ENCODE data around the gene KDM5D.

The KDM5D gene

GRCh38 chrY:19744381-19745378 lies at the start of gene KDM5D:
Gene KDM5D, minus strand, starts transcription at chrY:19744726. Its CDS starts 192 bp downstream, at chrY:19744534.
- Histone ChIP-seq H3K36me3 (ENCODE audit: control insufficient read depth, insufficient read depth, low read length) (no peaks in the 10 kb centered on the region), H3K4me1 (ENCODE audit: control insufficient read depth, insufficient read depth, low read length) (no peaks in the 10 kb centered on the region), H3K27ac (ENCODE audit: low read length) (no peak within 1 kb of the TSS), H3K9me3 (ENCODE audit: control insufficient read depth, insufficient read depth, low read length) (no peaks in the 10 kb centered on the region), H3K27me3 (ENCODE audit: control insufficient read depth, insufficient read depth, low read length) (no peaks in the 10 kb centered on the region), H3K4me3 (ENCODE audit: low read length) (peak within 1 kb of the TSS; percentile 62; the same call in 1 of the 2 replicates)
- peak; percentile 25 for DNase-seq (ENCODE audit: low read depth, low spot score)
- WGBS (ENCODE audit: insufficient coverage, insufficient read length): no CpG with 5 or more reads among the region's 52 CpGs

- Histone ChIP-seq H3K27ac (ENCODE audit: low read length) (no peak overlapping the region), H3K36me3 (ENCODE audit: control insufficient read depth, insufficient read depth, low read length) (no peaks in the 10 kb centered on the region), H3K4me3 (ENCODE audit: low read length) (no peak overlapping the region), H3K9me3 (ENCODE audit: control insufficient read depth, insufficient read depth, low read length) (no peaks in the 10 kb centered on the region), H3K27me3 (ENCODE audit: control insufficient read depth, insufficient read depth, low read length) (no peaks in the 10 kb centered on the region), H3K4me1 (ENCODE audit: control insufficient read depth, insufficient read depth, low read length) (no peaks in the 10 kb centered on the region)
- WGBS (ENCODE audit: insufficient coverage, insufficient read length): no CpG with 5 or more reads among the region's 3 CpGs
- DNase-seq (ENCODE audit: low read depth, low spot score): no peak
Observed at GRCh38 chrY:19768375-19768774, 23.8 kb upstream of the KDM5D start.

- H3K27ac ChIP-seq (ENCODE audit: low read length): no peak overlapping the region
Observed at GRCh38 chrY:19743331-19743730, 1.2 kb downstream of the KDM5D start.

GRCh38 chrY:19742153-19742552 lies 2.4 kb downstream of the KDM5D start:
- Histone ChIP-seq H3K9me3 (ENCODE audit: control insufficient read depth, insufficient read depth, low read length) (no peaks in the 10 kb centered on the region), H3K27me3 (ENCODE audit: control insufficient read depth, insufficient read depth, low read length) (no peaks in the 10 kb centered on the region), H3K36me3 (ENCODE audit: control insufficient read depth, insufficient read depth, low read length) (no peaks in the 10 kb centered on the region), H3K4me3 (ENCODE audit: low read length) (no peak overlapping the region), H3K4me1 (ENCODE audit: control insufficient read depth, insufficient read depth, low read length) (no peaks in the 10 kb centered on the region), H3K27ac (ENCODE audit: low read length) (no peak overlapping the region)
- no peak for DNase-seq (ENCODE audit: low read depth, low spot score)

More at GRCh38 chrY:19743331-19743730, 1.2 kb downstream of the KDM5D start:
- Histone ChIP-seq H3K36me3 (ENCODE audit: control insufficient read depth, insufficient read depth, low read length) (no peaks in the 10 kb centered on the region), H3K4me1 (ENCODE audit: control insufficient read depth, insufficient read depth, low read length) (no peaks in the 10 kb centered on the region), H3K4me3 (ENCODE audit: low read length) (no peak overlapping the region), H3K9me3 (ENCODE audit: control insufficient read depth, insufficient read depth, low read length) (no peaks in the 10 kb centered on the region), H3K27me3 (ENCODE audit: control insufficient read depth, insufficient read depth, low read length) (no peaks in the 10 kb centered on the region)
- no peak for DNase-seq (ENCODE audit: low read depth, low spot score)
- no CpG with 5 or more reads among the region's 8 CpGs for WGBS (ENCODE audit: insufficient coverage, insufficient read length)

DNA sequence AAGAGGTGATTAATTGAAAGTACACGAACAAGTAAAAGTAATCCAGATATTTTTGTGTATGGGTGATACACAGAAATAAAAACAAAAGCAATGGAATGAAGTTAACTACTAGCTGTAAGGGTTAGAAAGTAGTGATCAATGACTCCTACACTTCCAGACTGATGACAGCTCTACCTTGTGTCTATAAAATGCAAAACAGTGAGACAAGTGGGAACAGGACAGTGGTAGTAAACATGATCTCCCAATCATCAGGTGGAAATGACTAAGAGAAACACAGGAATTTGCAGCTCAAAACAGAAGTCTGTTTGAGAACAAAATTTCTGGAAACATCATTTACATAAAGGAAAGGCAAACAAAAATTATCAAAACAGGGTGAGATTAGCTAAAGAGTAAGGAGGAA lies 10.1 kb downstream of the KDM5D start:
- Histone ChIP-seq H3K36me3 (ENCODE audit: control insufficient read depth, insufficient read depth, low read length) (no peaks in the 10 kb centered on the region), H3K27me3 (ENCODE audit: control insufficient read depth, insufficient read depth, low read length) (no peaks in the 10 kb centered on the region), H3K4me3 (ENCODE audit: low read length) (no peak overlapping the region), H3K27ac (ENCODE audit: low read length) (no peak overlapping the region), H3K9me3 (ENCODE audit: control insufficient read depth, insufficient read depth, low read length) (no peaks in the 10 kb centered on the region), H3K4me1 (ENCODE audit: control insufficient read depth, insufficient read depth, low read length) (no peaks in the 10 kb centered on the region)
- DNase-seq (ENCODE audit: low read depth, low spot score): no peak
- no CpG with 5 or more reads among the region's 1 CpG for WGBS (ENCODE audit: insufficient coverage, insufficient read length)

DNA sequence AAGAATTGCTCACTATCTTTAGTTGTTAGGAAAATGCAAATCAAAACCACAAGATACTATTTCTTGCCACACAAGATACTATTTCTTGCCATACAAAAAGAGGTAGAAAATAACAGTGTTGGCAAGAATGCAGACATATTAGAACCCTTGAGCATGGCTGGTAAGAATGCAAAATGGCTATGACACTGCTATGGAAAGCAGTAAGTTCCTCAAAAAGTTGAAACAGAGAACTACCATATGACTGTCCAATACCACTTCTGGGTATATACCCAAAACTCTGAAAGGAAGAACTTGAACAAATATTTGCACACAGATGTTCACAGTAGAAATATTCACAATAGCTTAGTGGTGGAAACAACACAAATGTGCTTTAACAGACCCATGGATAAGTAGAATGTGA lies 26.6 kb downstream of the KDM5D start:
- Histone ChIP-seq H3K4me1 (ENCODE audit: control insufficient read depth, insufficient read depth, low read length) (no peaks in the 10 kb centered on the region), H3K36me3 (ENCODE audit: control insufficient read depth, insufficient read depth, low read length) (peaks cover 7% of the 10 kb centered on the region; the same call in 1 of the 2 replicates), H3K27ac (ENCODE audit: low read length) (no peak overlapping the region), H3K4me3 (ENCODE audit: low read length) (no peak overlapping the region), H3K27me3 (ENCODE audit: control insufficient read depth, insufficient read depth, low read length) (no peaks in the 10 kb centered on the region), H3K9me3 (ENCODE audit: control insufficient read depth, insufficient read depth, low read length) (no peaks in the 10 kb centered on the region)
- DNase-seq (ENCODE audit: low read depth, low spot score): no peak

DNA sequence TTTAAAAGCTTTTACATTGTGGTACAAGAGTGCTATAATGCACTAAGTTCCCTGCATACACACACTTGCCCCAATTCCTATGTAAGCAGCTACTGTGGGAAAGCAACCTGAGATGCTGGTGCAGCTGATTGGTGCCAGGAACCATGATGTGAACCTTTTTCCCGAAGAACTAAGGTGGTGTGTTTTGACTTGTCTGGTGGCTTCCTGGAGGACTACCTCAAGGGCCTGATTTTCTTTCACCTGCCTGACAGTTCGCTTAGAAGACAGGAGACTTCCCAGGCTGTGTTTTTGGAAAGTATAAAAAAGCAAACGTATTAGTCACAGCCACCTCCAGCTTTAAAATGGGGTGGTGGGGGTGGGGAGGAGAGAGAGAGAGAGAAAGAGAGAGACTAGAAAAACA lies 27.4 kb downstream of the KDM5D start:
- Histone ChIP-seq H3K9me3 (ENCODE audit: control insufficient read depth, insufficient read depth, low read length) (no peaks in the 10 kb centered on the region), H3K4me1 (ENCODE audit: control insufficient read depth, insufficient read depth, low read length) (no peaks in the 10 kb centered on the region), H3K27ac (ENCODE audit: low read length) (no peak overlapping the region), H3K27me3 (ENCODE audit: control insufficient read depth, insufficient read depth, low read length) (no peaks in the 10 kb centered on the region), H3K36me3 (ENCODE audit: control insufficient read depth, insufficient read depth, low read length) (peaks cover 7% of the 10 kb centered on the region; the same call in 1 of the 2 replicates), H3K4me3 (ENCODE audit: low read length) (no peak overlapping the region)
- DNase-seq (ENCODE audit: low read depth, low spot score): no peak
- WGBS (ENCODE audit: insufficient coverage, insufficient read length): no CpG with 5 or more reads among the region's 3 CpGs

GRCh38 chrY:19715226-19715625 lies 29.3 kb downstream of the KDM5D start:
- Histone ChIP-seq H3K4me1 (ENCODE audit: control insufficient read depth, insufficient read depth, low read length) (no peaks in the 10 kb centered on the region), H3K4me3 (ENCODE audit: low read length) (no peak overlapping the region), H3K9me3 (ENCODE audit: control insufficient read depth, insufficient read depth, low read length) (no peaks in the 10 kb centered on the region), H3K27ac (ENCODE audit: low read length) (no peak overlapping the region), H3K36me3 (ENCODE audit: control insufficient read depth, insufficient read depth, low read length) (peaks cover 3% of the 10 kb centered on the region; the same call in 1 of the 2 replicates), H3K27me3 (ENCODE audit: control insufficient read depth, insufficient read depth, low read length) (no peaks in the 10 kb centered on the region)
- no peak for DNase-seq (ENCODE audit: low read depth, low spot score)
- WGBS (ENCODE audit: insufficient coverage, insufficient read length): no CpG with 5 or more reads among the region's 5 CpGs

DNA sequence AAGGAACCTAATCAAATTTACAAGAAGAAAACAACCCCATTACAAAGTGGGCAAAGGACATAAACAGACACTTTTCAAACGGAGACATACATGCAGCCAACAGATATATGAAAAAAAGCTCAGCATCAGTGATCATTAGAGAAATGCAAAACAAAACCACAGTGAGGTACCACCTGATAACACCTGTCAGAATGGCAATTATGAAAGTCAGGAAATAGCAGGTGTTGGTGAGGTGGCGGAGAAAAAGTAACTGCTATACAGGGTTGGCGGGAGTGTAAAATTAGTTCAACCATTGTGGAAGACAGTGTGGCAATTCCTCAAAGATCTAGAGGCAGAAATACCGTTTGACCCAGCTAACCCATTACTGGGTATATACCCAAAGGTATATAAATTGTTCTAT lies 31.1 kb downstream of the KDM5D start:
- no CpG with 5 or more reads among the region's 4 CpGs for WGBS (ENCODE audit: insufficient coverage, insufficient read length)
- no peak for DNase-seq (ENCODE audit: low read depth, low spot score)
- no peak overlapping the region for H3K27ac ChIP-seq (ENCODE audit: low read length)
- H3K27me3 ChIP-seq (ENCODE audit: control insufficient read depth, insufficient read depth, low read length): no peaks in the 10 kb centered on the region
- no peak overlapping the region for H3K4me3 ChIP-seq (ENCODE audit: low read length)
- no peaks in the 10 kb centered on the region for H3K9me3 ChIP-seq (ENCODE audit: control insufficient read depth, insufficient read depth, low read length)
- H3K4me1 ChIP-seq (ENCODE audit: control insufficient read depth, insufficient read depth, low read length): no peaks in the 10 kb centered on the region
- peaks cover 5% of the 10 kb centered on the region; the same call in 1 of the 2 replicates for H3K36me3 ChIP-seq (ENCODE audit: control insufficient read depth, insufficient read depth, low read length)

- no peak for DNase-seq (ENCODE audit: low read depth, low spot score)
- H3K4me1 ChIP-seq (ENCODE audit: control insufficient read depth, insufficient read depth, low read length): no peaks in the 10 kb centered on the region
Observed at GRCh38 chrY:19706273-19706672, 38.3 kb downstream of the KDM5D start.

DNA sequence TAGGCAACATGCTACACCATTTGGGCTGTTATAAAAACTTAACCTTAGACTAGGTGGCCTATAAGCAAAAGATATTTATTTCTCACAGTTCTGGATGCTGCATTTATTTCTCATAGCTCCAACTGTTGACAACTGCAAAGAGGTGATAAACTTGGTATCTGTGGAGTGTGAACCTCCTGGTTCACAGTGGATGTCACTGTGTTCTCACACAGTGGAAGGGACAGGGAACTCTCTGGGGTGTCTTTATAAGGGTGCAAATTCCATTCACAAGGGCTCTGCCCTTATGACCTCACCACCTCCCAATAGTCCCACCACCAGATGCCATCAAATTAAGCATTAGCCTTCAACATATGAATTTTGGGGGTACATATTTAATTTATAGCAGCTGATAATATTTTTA lies 46.0 kb downstream of the KDM5D start:
- no peak for DNase-seq (ENCODE audit: low read depth, low spot score)
- no peaks in the 10 kb centered on the region for H3K4me1 ChIP-seq (ENCODE audit: control insufficient read depth, insufficient read depth, low read length)
- H3K27ac ChIP-seq (ENCODE audit: low read length): no peak overlapping the region
- H3K36me3 ChIP-seq (ENCODE audit: control insufficient read depth, insufficient read depth, low read length): no peaks in the 10 kb centered on the region
- H3K4me3 ChIP-seq (ENCODE audit: low read length): no peak overlapping the region
- H3K27me3 ChIP-seq (ENCODE audit: control insufficient read depth, insufficient read depth, low read length): no peaks in the 10 kb centered on the region
- no peaks in the 10 kb centered on the region for H3K9me3 ChIP-seq (ENCODE audit: control insufficient read depth, insufficient read depth, low read length)

More at GRCh38 chrY:19706273-19706672, 38.3 kb downstream of the KDM5D start:
- peaks cover 16% of the 10 kb centered on the region; the same call in 1 of the 2 replicates for H3K36me3 ChIP-seq (ENCODE audit: control insufficient read depth, insufficient read depth, low read length)
- WGBS (ENCODE audit: insufficient coverage, insufficient read length): no CpG with 5 or more reads among the region's 14 CpGs
- H3K4me3 ChIP-seq (ENCODE audit: low read length): no peak overlapping the region
- H3K27ac ChIP-seq (ENCODE audit: low read length): no peak overlapping the region
- no peaks in the 10 kb centered on the region for H3K9me3 ChIP-seq (ENCODE audit: control insufficient read depth, insufficient read depth, low read length)
- H3K27me3 ChIP-seq (ENCODE audit: control insufficient read depth, insufficient read depth, low read length): no peaks in the 10 kb centered on the region
